ENCODE data around the gene ADGRL2. TPM values are rescaled to one million over a fixed set of nuclear protein-coding genes. Genes with fewer than 3 reads are reported as not detected.
"Not testable (repeated sequence)": the region's sequence is repeated elsewhere in the genome, so short reads cannot be mapped to it uniquely, and the experiment has no call there.

The ADGRL2 gene
- polyA plus RNA-seq, 1 donor (not counting 4 experiments of a cell fraction or from before 2014, with no cell fraction given): 6.6 TPM

DNA sequence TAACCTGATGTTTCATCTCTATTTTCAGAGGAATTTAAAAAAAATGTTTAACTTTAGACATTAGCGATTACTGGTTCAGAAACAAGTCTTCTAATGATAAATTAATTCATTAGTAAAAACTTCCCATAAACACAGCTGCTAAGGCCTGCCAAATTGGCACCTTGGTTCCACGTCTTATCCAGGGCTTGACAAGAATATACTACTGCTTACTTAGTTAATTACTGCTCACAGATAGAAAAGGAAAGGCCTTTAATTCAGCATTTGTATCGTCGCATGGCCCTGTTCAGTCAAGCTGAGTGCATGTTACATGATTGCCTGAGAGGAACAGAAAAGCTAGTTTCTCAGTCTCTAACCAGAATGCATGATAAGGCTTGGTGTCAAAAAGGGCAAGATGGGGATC, 84.6 kb downstream of the ADGRL2 start:
- H3K27me3 ChIP-seq (ENCODE audit: control insufficient read depth, extremely low read depth, insufficient read depth, low read length): no peaks in the 10 kb centered on the region
- H3K79me2 ChIP-seq (ENCODE audit: control insufficient read depth, insufficient read depth, low read length): no peaks in the 10 kb centered on the region
- peak overlapping the region; percentile 62 for H2AFZ ChIP-seq (ENCODE audit: control insufficient read depth, low read length)
- H3K9me1 ChIP-seq (ENCODE audit: control insufficient read depth, extremely low read depth, insufficient read depth, low read length): no peaks in the 10 kb centered on the region
- H4K20me1 ChIP-seq (ENCODE audit: control insufficient read depth, extremely low read depth, insufficient read depth, low read length): no peaks in the 10 kb centered on the region
- no peaks in the 10 kb centered on the region for H3K36me3 ChIP-seq (ENCODE audit: control insufficient read depth in 2 of 2, extremely low read depth in 1 of 2, insufficient read depth in 2 of 2, low read length in 2 of 2)
- dilution Hi-C loops (cut with MboI; ENCODE audit: extremely low pct_ligation_motif_present, low sequenced_read_pairs): no loop called here
- H3K4me3 ChIP-seq (ENCODE audit: control insufficient read depth in 2 of 3, extremely low read depth in 1 of 3, insufficient read depth in 2 of 3, low read depth in 1 of 3, low read length in 3 of 3): no peak overlapping the region
- no peaks in the 10 kb centered on the region for H3K4me1 ChIP-seq (ENCODE audit: control insufficient read depth, extremely low read depth, insufficient read depth, low read length)
- H3K9ac ChIP-seq (ENCODE audit: control insufficient read depth, extremely low read depth, insufficient read depth, low read length): no peak overlapping the region
- DNase-seq (ENCODE audit: low read depth, low spot score): no peak
- TF ChIP-seq, protein P1, sequence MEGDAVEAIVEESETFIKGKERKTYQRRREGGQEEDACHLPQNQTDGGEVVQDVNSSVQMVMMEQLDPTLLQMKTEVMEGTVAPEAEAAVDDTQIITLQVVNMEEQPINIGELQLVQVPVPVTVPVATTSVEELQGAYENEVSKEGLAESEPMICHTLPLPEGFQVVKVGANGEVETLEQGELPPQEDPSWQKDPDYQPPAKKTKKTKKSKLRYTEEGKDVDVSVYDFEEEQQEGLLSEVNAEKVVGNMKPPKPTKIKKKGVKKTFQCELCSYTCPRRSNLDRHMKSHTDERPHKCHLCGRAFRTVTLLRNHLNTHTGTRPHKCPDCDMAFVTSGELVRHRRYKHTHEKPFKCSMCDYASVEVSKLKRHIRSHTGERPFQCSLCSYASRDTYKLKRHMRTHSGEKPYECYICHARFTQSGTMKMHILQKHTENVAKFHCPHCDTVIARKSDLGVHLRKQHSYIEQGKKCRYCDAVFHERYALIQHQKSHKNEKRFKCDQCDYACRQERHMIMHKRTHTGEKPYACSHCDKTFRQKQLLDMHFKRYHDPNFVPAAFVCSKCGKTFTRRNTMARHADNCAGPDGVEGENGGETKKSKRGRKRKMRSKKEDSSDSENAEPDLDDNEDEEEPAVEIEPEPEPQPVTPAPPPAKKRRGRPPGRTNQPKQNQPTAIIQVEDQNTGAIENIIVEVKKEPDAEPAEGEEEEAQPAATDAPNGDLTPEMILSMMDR (optimal IDR thresholded peaks at IDR 0.05 in 1 of 3, IDR thresholded peaks at IDR 0.05 in 1 of 3, conservative IDR thresholded peaks at IDR 0.05 in 1 of 3; ENCODE audit: extremely low read depth in 1 of 3, insufficient read depth in 2 of 3, low read length in 3 of 3): no peak
- no peak for TF ChIP-seq EZH2 (IDR thresholded peaks at IDR 0.05; ENCODE audit: low read length)
- H3K27ac ChIP-seq (ENCODE audit: control insufficient read depth, insufficient read depth, low read length): no peak overlapping the region
- H3K4me2 ChIP-seq (ENCODE audit: control insufficient read depth, extremely low read depth, insufficient read depth, low read depth, low read length): no peak overlapping the region
- FAIRE-seq: no peak
- no peaks in the 10 kb centered on the region for H3K9me3 ChIP-seq (ENCODE audit: control insufficient read depth, low read depth, low read length)

DNA sequence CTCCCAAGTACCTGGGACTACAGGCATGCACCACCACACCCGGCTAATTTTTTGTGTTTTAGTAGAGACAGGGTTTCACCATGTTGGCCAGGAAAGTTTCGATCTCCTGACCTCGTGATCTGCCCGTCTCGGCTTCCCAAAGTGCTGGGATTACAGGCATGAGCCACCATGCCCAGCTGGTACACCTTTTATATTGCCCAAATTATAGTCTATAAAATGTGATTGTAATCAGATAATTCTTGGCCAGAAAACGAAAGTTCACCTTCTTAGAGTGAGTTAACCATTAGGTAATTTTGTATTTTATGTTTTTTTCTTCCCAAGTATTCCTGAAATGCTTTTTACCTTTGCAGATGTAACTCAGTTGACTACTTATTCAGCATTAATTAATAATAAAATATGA, 85.6 kb downstream of the ADGRL2 start:
- H3K4me1 ChIP-seq (ENCODE audit: control insufficient read depth, extremely low read depth, insufficient read depth, low read length); dilution Hi-C loops (cut with MboI; ENCODE audit: extremely low pct_ligation_motif_present, low sequenced_read_pairs); H3K9me3 ChIP-seq (ENCODE audit: control insufficient read depth, low read depth, low read length); FAIRE-seq; H3K36me3 ChIP-seq (ENCODE audit: control insufficient read depth in 2 of 2, extremely low read depth in 1 of 2, insufficient read depth in 2 of 2, low read length in 2 of 2); DNase-seq (ENCODE audit: low read depth, low spot score); H3K4me3 ChIP-seq (ENCODE audit: control insufficient read depth in 2 of 3, extremely low read depth in 1 of 3, insufficient read depth in 2 of 3, low read depth in 1 of 3, low read length in 3 of 3); H3K9ac ChIP-seq (ENCODE audit: control insufficient read depth, extremely low read depth, insufficient read depth, low read length); H3K9me1 ChIP-seq (ENCODE audit: control insufficient read depth, extremely low read depth, insufficient read depth, low read length); H3K27ac ChIP-seq (ENCODE audit: control insufficient read depth, insufficient read depth, low read length); H3K79me2 ChIP-seq (ENCODE audit: control insufficient read depth, insufficient read depth, low read length); H2AFZ ChIP-seq (ENCODE audit: control insufficient read depth, low read length); H4K20me1 ChIP-seq (ENCODE audit: control insufficient read depth, extremely low read depth, insufficient read depth, low read length); H3K27me3 ChIP-seq (ENCODE audit: control insufficient read depth, extremely low read depth, insufficient read depth, low read length); H3K4me2 ChIP-seq (ENCODE audit: control insufficient read depth, extremely low read depth, insufficient read depth, low read depth, low read length): not testable (repeated sequence)

DNA sequence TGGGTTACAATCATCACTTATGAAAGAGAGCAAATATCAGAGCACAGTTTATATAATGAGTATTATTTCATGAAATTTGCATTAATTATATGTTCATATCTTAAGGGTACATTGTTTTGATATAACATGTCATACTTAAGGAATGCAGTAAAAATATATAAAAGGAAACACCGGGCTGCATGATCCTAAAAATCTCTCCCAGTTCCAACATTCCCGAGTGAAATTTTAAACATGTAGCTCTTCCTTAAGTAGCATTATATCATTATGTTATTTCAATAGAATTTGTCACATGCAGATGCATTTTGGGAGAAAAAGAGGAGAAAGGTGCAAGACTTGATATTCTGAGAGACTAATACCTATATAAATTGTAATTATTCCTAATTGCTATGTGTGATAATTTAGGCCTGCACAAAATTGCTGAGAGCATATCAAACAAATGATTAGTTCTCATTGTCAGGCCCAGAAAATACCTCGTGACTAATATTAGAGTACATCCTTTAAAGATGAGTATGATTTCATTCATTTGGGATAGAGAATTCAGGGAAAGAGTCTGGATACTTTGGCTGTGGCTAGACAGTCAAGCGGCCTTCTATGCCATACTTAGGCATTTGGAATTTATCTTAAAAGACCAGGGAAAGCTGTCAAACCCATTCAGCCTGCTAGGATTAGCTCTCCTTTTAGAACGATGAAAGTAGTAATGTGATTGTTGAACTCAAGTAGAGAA, 86.8 kb downstream of the ADGRL2 start:
- Histone ChIP-seq H3K27ac (ENCODE audit: control insufficient read depth, insufficient read depth, low read length) (no peak overlapping the region), H3K9ac (ENCODE audit: control insufficient read depth, extremely low read depth, insufficient read depth, low read length) (no peak overlapping the region), H3K9me1 (ENCODE audit: control insufficient read depth, extremely low read depth, insufficient read depth, low read length) (no peaks in the 10 kb centered on the region), H3K79me2 (ENCODE audit: control insufficient read depth, insufficient read depth, low read length) (no peaks in the 10 kb centered on the region), H3K4me1 (ENCODE audit: control insufficient read depth, extremely low read depth, insufficient read depth, low read length) (no peaks in the 10 kb centered on the region), H3K4me2 (ENCODE audit: control insufficient read depth, extremely low read depth, insufficient read depth, low read depth, low read length) (no peak overlapping the region), H3K4me3 (ENCODE audit: control insufficient read depth in 2 of 3, extremely low read depth in 1 of 3, insufficient read depth in 2 of 3, low read depth in 1 of 3, low read length in 3 of 3) (no peak overlapping the region), H2AFZ (ENCODE audit: control insufficient read depth, low read length) (no peak overlapping the region), H3K9me3 (ENCODE audit: control insufficient read depth, low read depth, low read length) (no peaks in the 10 kb centered on the region), H4K20me1 (ENCODE audit: control insufficient read depth, extremely low read depth, insufficient read depth, low read length) (no peaks in the 10 kb centered on the region), H3K36me3 (ENCODE audit: control insufficient read depth in 2 of 2, extremely low read depth in 1 of 2, insufficient read depth in 2 of 2, low read length in 2 of 2) (no peaks in the 10 kb centered on the region), H3K27me3 (ENCODE audit: control insufficient read depth, extremely low read depth, insufficient read depth, low read length) (no peaks in the 10 kb centered on the region)
- dilution Hi-C loops (cut with MboI; ENCODE audit: extremely low pct_ligation_motif_present, low sequenced_read_pairs): no loop called here
- TF ChIP-seq, protein P1 (optimal IDR thresholded peaks at IDR 0.05 in 1 of 3, IDR thresholded peaks at IDR 0.05 in 1 of 3, conservative IDR thresholded peaks at IDR 0.05 in 1 of 3; ENCODE audit: extremely low read depth in 1 of 3, insufficient read depth in 2 of 3, low read length in 3 of 3): no peak
- TF ChIP-seq EZH2 (IDR thresholded peaks at IDR 0.05; ENCODE audit: low read length): no peak
- FAIRE-seq (no peak), DNase-seq (ENCODE audit: low read depth, low spot score) (no peak)

Data from keratinocyte (primary cell).